Measurements from ENCODE around the gene MLLT3.

DNA sequence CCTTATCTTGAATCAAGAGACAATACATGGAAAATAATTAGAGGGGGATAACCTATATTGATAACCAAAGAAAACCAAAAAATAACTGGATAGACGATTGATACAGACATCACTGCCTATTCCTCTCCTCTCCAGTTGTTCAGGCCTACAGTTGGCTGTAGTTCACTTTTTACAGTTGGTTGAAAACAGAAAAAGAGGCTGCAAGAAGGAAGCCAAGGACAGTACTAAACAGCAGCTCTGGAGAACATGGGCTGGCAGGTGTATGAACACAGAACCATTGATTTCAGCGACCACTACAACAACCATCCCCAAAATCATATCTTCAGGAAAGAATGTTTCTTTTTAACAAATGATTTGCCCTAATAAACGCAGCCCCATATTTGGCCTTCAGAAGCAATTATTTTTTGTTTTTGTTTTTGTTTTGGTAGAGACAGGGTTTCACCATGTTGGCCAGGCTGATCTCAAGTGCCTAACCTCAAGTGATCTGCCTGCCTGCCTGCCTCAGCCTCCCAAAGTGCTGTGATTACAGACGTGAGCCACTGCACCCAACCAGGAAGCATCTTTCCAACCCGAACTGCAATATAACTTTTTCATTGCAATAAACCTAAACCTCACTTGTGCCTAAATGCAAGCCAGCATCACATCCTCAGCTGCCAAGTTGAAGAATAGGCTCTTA is 64.3 kb downstream of the MLLT3 start:
- TF ChIP-seq, protein P1, sequence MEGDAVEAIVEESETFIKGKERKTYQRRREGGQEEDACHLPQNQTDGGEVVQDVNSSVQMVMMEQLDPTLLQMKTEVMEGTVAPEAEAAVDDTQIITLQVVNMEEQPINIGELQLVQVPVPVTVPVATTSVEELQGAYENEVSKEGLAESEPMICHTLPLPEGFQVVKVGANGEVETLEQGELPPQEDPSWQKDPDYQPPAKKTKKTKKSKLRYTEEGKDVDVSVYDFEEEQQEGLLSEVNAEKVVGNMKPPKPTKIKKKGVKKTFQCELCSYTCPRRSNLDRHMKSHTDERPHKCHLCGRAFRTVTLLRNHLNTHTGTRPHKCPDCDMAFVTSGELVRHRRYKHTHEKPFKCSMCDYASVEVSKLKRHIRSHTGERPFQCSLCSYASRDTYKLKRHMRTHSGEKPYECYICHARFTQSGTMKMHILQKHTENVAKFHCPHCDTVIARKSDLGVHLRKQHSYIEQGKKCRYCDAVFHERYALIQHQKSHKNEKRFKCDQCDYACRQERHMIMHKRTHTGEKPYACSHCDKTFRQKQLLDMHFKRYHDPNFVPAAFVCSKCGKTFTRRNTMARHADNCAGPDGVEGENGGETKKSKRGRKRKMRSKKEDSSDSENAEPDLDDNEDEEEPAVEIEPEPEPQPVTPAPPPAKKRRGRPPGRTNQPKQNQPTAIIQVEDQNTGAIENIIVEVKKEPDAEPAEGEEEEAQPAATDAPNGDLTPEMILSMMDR (IDR thresholded peaks at IDR 0.05; ENCODE audit: low read depth, low read length) = no peak
- no peak for TF ChIP-seq EZH2phosphoT487 (IDR thresholded peaks at IDR 0.05; ENCODE audit: low read depth)

All from OCI-LY3 (cell line).